NK-92 treated with Interleukin-12 subunit alpha and Interleukin-12 subunit beta, amount 100 ng/mL, for 24 hours (cell line): ENCODE results near the gene SSBP3.
"Not testable (repeated sequence)": the region's sequence is repeated elsewhere in the genome, so short reads cannot be mapped to it uniquely, and the experiment has no call there.

Experiments used
- DNase-seq: peaks from one replicate; lab custom pipeline; 2025; lab: John Stamatoyannopoulos, UW

SSBP3 gene

DNA sequence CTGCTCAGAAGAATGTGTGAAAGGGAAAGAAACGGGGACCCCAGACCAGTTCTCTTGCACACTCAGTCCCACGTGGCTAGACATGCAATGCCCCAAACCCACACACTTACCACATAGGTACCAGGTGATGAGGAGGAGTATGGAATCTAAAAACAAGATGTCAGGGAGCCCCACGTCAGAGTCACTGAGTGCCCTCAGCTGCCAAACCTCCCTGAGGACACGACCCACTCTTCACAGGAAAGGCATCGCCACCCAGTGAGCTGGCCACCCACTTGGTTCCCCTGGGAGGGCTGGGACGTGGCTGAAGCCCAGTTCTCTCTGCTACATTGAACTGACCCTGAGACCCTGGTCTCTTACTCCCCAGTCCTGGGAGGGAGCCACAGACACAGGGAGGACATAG, 164.8 kb downstream of the SSBP3 start:
- DNase-seq = no peak

DNA sequence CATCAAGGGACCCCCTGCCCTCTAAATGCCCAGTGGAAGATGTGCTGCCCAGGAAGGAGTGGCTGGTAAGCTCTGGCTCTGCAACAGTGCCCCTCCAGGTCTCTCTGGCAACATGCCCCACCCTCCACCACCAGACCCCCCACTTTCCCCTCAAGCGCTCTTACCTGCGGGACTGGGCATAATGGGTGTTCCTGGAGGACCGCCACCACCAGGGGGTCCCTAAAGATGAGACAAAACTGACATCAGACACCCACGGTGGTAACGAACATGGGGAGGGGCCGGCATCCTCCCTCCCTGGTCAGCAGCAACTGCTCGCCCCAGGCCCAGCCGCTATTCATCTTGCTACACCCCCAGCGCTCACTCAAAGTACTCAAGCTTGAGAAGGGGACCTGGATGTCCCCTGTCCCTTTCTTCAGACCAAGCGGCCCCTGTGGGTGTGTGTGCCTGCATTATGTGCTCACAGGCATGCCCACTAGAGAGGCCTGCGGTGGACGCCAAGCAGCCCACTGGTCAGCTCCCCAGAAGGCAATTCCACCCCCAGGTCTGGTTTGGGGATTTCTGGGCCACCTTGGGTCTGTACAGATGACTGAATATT, 165.4 kb downstream of the SSBP3 start:
- no peak for DNase-seq

DNA sequence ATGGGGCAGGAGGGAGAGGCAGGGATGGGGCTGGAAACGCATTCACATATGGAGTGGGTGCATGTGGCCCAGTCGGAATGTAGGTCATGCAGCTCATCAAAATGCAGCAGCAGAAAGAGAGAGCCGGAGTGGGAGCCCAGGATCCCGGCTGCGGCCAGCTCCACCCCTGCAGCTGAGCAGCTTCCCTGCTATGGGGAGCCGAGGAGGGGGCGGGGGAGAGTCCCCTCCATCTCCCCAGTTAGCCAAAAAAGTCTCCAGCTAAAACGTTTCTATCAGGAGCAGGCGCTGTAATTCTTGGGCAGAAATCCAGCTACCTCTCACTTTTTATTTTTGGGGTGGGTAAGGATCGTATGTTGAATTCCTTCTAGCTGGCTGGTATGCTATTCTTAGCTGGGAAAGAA, 166.6 kb downstream of the SSBP3 start:
- no peak for DNase-seq

DNA sequence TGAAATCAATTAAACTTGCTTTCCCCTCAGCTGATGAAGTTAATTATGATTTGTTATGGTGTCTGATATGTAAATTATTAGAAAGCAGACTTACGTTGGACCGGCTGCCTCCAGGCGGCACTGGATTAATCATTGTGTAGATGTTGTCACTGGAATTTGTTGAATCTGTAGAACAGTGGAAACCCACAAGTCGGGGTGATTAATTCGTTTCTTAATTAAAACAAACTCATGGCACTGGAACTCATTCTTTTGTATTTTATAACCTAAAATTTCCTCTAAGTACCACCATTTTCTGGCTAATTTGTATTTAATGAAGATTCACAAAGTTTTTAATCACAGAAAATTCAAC, 167.2 kb downstream of the SSBP3 start:
- no peak for DNase-seq

DNA sequence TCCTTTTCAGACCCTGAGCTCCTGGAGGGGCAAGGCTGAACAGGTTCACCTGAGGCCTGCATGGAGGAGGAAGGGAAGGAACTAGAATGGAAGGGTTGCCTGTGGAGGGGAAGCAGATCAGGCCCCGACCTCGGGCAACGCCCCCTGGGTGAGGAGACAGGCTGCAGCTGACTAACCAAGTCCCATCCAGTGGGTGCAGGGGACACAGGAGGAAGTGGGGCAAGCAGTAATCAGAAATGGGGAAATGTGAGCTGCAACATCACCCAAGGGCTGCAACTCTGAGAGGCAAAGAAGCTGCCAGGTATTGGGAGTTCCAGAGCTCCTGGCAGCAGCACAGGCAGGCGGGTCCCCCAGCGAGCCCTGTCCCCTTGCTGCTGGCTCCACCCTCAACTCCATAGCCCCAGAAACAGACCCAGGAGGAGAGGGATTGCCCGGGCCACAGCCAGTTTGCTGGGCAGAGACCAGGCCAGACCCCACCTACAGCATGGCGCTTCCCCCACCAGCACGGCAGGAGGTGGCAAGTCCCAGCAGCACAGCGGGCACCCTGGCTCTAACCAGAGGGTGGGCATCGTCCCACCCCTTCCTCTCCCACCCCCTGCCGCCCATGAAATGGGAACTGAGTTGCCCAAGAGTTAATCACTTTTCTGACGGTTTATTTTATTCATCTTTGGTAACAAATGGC, 167.7 kb downstream of the SSBP3 start:
- DNase-seq = no peak

DNA sequence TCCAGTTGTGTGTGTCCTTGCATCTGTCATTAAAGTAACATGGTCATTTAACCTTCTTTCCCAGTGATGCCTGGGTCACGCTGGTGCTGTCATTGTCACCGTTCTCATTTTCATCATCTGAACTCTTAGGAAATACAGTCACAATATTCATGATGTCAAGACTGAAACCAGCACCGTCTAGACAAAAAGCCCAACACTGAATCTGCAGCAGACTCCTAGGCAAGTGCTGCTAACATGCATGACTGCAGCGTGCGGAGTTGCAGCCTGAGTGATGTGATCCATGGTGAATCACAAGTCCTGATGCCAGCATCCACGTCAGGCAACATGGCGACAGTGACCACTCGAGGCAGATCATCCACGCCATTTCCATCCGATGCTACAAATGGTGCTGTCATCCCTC, 168.6 kb downstream of the SSBP3 start:
- DNase-seq = no peak

DNA sequence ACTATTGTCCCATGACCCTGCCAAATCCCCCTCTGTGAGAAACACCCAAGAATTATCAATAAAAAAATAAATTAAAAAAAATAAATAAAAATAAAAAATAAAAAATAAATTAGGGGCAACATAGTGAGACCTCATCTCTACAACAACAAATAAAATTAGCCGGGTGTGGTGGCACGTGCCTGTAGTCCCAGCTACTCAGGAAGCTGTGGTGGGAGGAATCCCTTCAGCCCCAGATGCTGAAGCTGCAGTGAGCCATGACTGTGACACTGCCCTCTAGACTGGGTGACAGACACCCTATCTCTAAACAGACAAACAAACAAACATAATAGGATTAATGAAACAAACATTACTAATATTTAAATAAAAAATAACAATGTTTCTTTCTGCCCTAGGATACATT, 171.9 kb downstream of the SSBP3 start:
- DNase-seq = no peak

DNA sequence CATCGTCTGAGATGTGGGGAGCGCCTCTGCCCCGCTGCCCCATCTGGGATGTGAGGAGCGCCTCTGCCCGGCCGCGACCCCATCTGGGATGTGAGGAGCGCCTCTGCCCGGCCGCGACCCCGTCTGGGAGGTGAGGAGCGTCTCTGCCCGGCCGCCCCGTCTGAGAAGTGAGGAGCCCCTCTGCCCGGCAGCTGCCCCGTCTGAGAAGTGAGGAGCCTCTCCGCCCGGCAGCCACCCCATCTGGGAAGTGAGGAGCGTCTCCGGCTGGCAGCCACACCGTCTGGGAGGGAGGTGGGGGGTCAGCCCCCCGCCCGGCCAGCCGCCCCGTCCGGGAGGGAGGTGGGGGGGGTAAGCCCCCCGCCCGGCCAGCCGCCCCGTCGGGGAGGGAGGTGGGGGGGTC, 173.0 kb downstream of the SSBP3 start:
- DNase-seq = not testable (repeated sequence)

DNA sequence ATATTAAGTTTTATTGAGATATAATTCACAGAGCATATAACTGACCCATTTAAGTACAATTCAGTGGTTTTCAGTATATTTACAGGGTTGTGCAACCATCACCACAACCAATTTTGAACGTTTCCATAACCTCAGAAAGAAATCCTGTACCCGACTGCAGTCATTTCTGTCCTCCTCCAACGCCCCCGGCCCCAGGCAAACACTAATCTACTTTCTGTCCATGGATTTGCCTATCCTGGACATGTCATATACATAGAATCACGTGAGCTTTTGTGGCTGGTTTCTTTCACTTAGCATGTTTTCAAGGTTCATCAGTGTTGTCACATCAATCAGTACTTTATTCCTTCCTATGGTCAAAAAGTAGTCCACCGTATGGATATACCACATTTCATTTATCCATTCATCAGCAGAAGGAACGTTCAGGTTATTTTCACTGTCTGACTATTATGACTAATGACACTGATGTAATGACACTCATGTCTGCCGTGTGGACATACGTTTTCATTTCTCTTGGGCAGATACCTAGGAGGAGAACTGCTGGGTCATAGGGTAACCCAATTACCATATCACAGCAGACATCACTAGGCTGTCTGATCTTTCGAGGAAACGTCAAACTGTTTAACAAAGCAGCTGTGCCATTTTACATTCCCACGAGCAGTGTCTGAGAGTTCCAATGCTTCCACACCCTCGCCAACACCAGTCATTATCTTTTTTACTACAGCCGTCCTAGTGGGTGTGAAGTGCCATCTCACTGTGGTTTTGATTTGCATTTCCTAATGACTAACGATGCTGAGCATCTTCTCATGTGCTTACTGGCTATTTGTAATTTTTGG, 175.5 kb downstream of the SSBP3 start:
- DNase-seq = no peak

DNA sequence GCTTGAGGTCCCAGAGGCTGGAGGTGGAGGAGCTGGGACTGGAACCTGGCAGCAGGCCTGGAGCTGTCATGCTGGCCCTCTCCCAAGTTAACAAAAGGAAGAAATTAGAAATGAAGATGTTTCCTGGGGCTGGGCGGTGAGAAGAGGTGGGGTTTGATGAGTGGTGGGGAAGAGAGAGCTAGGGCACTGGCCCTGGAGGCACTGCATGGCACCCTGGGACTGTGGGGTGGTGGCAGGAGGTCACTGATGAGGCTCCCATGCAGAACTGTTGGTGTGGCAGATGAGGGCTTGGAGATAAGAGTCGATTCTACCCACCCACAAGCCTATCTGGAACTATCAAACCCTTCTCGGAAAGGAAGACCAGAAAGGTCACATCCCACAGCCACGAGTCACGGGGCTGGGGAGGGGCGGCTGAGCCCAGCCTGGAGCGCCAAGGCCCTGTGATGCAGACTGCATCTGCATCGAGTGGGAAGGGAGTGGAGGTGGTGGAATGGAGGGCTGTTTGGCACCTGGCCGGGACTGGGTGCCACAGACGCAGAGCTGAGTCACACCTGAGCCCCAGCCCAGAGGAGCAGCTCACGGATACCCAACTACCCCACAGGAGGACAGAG, 176.8 kb downstream of the SSBP3 start:
- no peak for DNase-seq

DNA sequence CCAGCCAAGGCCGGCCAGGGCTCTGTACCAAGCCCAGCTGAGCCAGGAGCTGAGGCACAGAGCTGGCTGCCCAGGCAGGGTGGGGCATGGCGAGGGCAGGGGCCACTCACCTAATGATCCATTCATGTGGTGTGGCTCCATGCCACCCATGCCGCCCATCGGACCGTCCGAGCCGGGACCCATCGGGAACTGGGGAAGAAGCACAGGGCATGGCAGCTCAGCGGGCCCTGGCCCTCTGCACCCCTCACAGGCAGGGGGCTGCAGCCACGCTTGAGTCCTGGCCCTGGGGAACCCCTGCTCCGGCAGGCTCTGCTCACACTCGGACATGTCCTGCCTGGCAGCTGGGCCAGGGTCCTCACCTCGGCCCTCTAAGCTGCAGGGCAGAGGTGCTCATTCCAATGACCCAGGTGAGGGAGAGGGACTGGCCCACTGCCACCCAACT, 177.5 kb downstream of the SSBP3 start:
- DNase-seq = no peak

DNA sequence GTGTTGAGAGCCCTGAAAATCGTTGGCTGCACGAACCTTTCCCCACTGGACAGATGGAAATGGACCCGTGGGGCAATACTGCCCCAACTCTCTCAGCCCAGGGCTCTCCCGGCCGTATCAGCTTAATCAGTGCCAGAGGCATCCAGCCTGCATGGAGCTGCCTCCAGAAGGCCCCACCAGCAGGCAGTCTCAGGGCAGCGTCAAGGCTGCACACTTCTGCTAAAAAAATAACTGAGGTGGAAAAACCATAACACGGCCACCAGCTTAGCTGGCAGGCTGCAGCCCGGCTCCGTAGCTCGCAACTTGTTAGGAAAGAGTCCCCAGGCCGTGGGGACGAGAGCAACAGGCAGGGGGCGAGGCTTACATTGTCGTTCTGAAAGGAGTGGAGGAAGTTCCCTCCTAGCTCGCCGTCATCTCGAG, 178.3 kb downstream of the SSBP3 start:
- DNase-seq = no peak

DNA sequence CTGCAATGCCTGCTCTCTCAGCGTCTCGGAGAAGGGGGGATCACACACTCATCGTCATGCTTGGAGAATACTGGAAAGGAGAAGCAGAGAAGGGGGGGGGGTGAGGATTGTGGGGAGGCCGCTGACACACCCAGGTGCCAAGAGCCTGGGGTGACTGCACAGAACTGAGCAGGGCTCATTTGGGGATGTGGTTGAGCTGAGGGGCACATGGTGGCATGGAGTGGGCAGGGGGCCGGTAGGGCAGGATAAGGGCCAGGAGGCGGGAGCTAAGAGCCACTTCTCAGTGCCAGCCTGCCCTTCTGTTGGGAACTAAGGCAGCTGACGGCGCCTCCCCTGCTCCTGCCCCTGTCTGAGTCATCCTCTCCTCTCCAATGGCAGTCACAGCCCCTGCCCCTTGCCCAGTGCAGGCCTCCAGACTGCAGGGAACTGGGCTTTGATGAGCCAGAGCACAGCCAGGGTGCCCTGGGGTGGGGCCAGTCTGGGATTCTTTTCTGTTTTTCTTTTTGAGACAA, 179.0 kb downstream of the SSBP3 start:
- DNase-seq = no peak

DNA sequence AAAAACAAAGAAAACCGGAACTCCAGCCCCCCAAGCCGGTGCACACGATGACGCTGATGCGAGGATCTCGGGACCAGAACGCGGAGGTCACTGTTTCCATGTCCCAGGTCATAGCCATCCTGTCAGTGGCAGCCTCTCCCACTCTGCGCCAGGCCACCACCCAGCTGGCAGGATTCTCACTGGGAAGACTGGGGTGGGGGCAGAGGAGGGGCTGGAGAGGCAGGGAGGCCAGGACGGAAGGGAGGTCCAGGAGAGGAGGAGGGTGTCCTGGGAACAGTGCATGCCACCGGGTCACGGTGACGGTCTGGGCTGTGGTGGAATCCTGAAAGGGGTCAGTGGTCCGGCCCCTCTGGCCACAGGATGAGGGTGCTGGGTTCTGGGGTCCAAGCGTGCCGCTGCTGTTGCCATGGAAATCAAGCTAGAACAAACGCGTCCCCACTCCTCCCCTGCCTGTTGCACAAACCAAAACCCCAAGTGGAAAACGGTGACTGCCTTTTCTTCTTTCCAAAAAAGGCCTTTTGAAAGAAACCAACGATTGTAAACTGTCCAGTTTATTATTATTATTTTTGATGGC, 180.1 kb downstream of the SSBP3 start:
- DNase-seq = no peak

DNA sequence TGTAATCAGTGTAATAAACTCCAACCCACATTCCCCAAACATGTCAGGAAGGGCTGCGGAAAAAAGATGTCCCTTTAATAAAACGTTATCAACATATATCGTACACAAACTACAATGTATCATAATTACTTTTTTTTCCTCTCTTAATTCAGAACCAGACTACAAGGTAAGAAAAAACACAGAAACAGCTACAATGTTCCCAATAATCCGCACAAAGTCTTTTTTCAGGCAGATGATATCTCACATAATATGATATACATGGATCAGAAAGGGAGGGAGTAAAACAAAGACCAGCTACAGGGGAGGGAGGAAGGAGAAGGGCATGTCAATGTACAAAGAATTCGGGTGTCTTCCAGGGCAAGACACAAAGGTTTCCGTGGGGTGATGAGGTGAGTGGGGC, 180.8 kb downstream of the SSBP3 start:
- DNase-seq = no peak

DNA sequence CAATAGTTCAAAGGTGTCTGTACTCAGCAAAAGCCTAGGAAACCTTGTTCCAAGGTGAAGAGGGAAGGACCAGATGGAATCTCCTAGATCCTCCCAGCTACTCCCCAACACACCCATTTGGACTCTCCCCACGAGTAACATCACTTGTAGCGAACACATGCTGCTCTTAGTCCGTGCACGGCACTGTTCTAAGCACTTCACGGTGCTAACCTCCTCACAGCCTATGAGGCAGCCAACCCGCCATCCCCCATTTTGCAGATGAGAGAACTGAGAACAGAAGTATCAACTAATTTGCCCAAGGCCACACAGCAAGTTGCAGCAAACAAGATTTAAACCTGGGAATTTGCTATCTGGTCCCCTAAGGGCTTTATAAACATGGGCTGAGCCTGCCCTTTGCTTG, 182.0 kb downstream of the SSBP3 start:
- no peak for DNase-seq

DNA sequence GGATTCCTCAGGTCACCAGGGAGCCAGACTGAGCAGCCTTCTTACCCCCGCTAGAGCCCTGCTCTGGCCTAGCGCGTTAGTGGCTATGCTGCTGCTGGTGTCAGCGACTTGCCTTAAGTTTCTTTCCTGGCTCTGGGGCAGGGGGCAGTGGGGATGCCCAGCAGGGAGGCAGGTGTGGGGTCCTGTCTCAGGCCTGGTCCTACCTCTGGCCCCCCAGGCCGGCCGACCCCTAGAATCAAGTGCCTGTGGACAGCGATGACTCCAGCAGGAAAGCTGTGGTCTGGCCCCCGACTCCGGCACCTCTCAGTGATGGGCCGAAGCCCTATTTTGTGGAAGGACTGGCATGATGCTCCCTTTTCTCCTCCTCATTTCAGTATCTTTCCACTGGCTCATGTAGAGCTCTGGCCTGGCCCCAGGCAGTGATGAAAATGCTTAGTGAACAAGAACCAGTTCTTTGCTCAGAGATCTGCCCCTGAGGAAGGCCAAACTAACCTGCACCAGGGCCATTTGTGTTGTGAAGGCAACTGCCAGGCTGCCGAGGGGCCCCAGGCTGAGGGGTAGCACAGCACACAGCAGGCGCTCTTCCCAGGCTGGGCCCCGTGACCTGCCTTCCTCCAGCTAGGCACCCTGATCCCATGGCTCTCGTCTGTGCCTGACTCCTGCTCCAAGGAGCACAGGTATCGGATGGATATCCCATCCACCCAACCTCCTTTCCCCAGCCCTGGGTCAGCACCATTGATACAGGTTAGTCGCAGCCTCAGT, 182.6 kb downstream of the SSBP3 start:
- DNase-seq = no peak

DNA sequence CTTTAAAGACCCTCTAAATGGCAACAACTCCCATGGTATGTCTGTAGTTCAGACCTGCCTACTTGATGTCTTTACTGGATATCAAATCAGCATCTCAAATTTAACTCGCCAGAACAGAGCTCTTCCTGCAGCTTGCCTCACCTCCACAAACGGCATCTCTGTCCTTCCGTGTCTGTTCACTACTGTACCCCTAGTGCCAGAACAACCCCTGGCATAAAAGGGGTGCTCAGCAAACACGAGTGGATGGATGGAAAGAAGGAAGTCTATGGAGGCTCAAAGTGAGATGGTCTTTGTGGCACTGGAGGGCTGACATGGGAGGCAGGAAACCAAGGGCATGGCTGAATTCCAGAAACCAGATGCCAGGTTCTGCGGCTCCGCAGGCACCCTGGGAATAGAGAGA, 183.5 kb downstream of the SSBP3 start:
- no peak for DNase-seq

DNA sequence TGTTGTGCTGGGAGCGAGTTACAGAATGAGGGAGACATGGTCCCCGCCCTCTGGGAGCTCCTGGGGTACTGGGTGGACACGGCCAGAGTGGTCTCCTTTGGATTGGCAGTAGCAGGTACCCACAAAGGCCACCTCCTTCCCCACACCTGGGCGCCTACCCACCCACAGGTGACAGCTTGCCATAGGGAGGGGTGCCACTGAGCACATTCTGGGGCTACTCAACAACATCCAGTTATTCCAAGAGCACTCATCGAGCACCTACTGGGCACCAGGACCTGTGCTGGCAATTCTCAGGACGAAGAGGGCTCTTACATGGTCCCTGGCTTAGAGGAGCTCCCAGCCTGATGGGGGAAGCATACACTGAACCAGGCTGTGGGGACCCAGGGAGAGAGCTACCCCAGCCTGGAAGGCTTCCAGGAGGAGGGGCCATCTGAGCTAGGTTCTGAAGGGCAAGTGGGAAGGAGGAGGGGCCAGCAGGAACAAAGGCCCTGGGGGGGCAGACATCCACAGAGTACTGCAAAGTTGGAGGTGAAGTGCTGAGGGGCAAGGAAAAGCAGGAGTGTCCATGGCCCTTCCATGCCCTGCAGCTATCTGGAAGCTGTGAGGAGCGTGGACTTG, 184.2 kb downstream of the SSBP3 start:
- DNase-seq = no peak

DNA sequence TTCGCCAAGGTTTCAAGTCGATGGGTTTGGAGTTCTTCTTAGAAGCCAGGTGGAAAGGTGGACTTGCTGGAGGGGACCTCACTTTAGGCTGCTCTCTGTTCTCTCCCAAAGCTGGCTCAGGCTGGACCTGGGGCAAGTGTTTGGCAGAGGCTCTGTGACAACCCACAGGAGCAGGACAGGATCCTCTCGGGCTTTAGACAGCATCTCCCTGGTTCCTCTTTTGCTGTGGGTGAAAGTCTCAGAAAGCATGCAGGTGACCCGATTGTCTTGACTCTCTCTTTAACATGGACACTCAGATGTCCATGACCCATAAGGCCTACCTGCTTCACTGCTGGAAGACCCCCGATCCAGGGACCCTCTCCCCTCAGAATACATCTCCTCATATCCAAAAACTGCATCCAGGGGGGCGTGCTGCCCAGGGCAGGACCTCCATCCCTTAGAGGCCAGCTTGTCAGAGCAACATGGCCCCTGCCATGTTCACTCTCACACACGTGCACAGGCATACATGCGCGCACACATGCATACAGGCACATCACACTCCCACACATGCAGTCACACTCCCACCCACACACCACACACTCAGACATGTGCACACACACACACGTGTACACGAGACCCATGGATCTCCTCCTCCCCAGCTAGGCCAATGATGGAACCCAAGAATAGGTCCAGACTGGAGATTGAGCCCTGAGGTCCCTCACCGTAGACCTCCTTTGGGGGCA, 184.9 kb downstream of the SSBP3 start:
- no peak for DNase-seq
